Measurements from ENCODE around the gene NUDT16L1. TPM values are rescaled to one million over a fixed set of nuclear protein-coding genes. Genes with fewer than 3 reads are reported as not detected.

The NUDT16L1 gene
- total RNA-seq, 1 donor from 2014 or later, result 21.1 TPM

GRCh38 chr16:4661661-4662060, 31.7 kb upstream of the NUDT16L1 start:
- FAIRE-seq (no peak), DNase-seq (ENCODE audit: low read depth) (no peak)
- no peaks in the 10 kb centered on the region for H3K27me3 ChIP-seq (ENCODE audit: control insufficient read depth, insufficient read depth, low read length)
- no peak for TF ChIP-seq CTCF (IDR thresholded peaks at IDR 0.05; ENCODE audit: insufficient read depth, low read length, severe bottlenecking)
- no peak overlapping the region for H3K4me3 ChIP-seq (ENCODE audit: low read depth, low read length)
- H3K36me3 ChIP-seq (ENCODE audit: control insufficient read depth, insufficient read depth, low read length), result peaks cover 9% of the 10 kb centered on the region

GRCh38 chr16:4663465-4663776, 29.9 kb upstream of the NUDT16L1 start:
- FAIRE-seq, result no peak
- DNase-seq (ENCODE audit: low read depth), result no peak

GRCh38 chr16:4663777-4664465, 29.4 kb upstream of the NUDT16L1 start:
- H3K4me3 ChIP-seq (ENCODE audit: low read depth, low read length), result no peak overlapping the region
- TF ChIP-seq CTCF (IDR thresholded peaks at IDR 0.05; ENCODE audit: insufficient read depth, low read length, severe bottlenecking), result no peak
- no peaks in the 10 kb centered on the region for H3K27me3 ChIP-seq (ENCODE audit: control insufficient read depth, insufficient read depth, low read length)
- no peak for DNase-seq (ENCODE audit: low read depth)
- H3K36me3 ChIP-seq (ENCODE audit: control insufficient read depth, insufficient read depth, low read length), result peaks cover 19% of the 10 kb centered on the region
- FAIRE-seq, result no peak

More at GRCh38 chr16:4663465-4663776, 29.9 kb upstream of the NUDT16L1 start:
- TF ChIP-seq CTCF (IDR thresholded peaks at IDR 0.05; ENCODE audit: insufficient read depth, low read length, severe bottlenecking), result no peak
- no peak overlapping the region for H3K4me3 ChIP-seq (ENCODE audit: low read depth, low read length)
- no peaks in the 10 kb centered on the region for H3K27me3 ChIP-seq (ENCODE audit: control insufficient read depth, insufficient read depth, low read length)
- peaks cover 19% of the 10 kb centered on the region for H3K36me3 ChIP-seq (ENCODE audit: control insufficient read depth, insufficient read depth, low read length)

- DNase-seq (ENCODE audit: low read depth) (peak; percentile 57), FAIRE-seq (no peak)
- Histone ChIP-seq H3K4me3 (ENCODE audit: low read depth, low read length) (no peak overlapping the region), H3K36me3 (ENCODE audit: control insufficient read depth, insufficient read depth, low read length) (peaks cover 19% of the 10 kb centered on the region), H3K27me3 (ENCODE audit: control insufficient read depth, insufficient read depth, low read length) (no peaks in the 10 kb centered on the region)
- no peak for TF ChIP-seq CTCF (IDR thresholded peaks at IDR 0.05; ENCODE audit: insufficient read depth, low read length, severe bottlenecking)
These were observed 28.6 kb upstream of the NUDT16L1 start for GRCh38 chr16:4664538-4665418.

GRCh38 chr16:4666537-4667202, 26.7 kb upstream of the NUDT16L1 start:
- Histone ChIP-seq H3K36me3 (ENCODE audit: control insufficient read depth, insufficient read depth, low read length) (peaks cover 26% of the 10 kb centered on the region), H3K4me3 (ENCODE audit: low read depth, low read length) (no peak overlapping the region), H3K27me3 (ENCODE audit: control insufficient read depth, insufficient read depth, low read length) (no peaks in the 10 kb centered on the region)
- DNase-seq (ENCODE audit: low read depth), result no peak
- no peak for TF ChIP-seq CTCF (IDR thresholded peaks at IDR 0.05; ENCODE audit: insufficient read depth, low read length, severe bottlenecking)
- FAIRE-seq, result no peak
